Activated B cell treated with CpG ODN at 0.5 μM for 24 hours (primary cell): ENCODE results near the gene PPEF2. TPM values are rescaled to one million over a fixed set of nuclear protein-coding genes. Genes with fewer than 3 reads are reported as not detected.
"Not testable (repeated sequence)": the region's sequence is repeated elsewhere in the genome, so short reads cannot be mapped to it uniquely, and the experiment has no call there.

Experiments used
- ATAC-seq: fragments of 200-7000 bp; cut with Tn5 transposase; one replicate; pipeline ENCODE4 v1.10.0; 2021; ENCODE audit warnings: low read depth, mild to moderate bottlenecking, moderate library complexity
- CTCF ChIA-PET: fragments of 350-600 bp; sonication (Branson Sonifier 250); formaldehyde crosslinking; loops from one replicate; lab custom pipeline; 2021; ENCODE audit warnings: antibody characterized with exemption; lab: Charles Lee
- POLR2A ChIA-PET: fragments of 350-600 bp; sonication (Branson Sonifier 250); formaldehyde crosslinking; loops from one replicate; lab custom pipeline; 2021; ENCODE audit warnings: antibody characterized with exemption; lab: Charles Lee
- DNase-seq: peaks from one replicate; pipeline ENCODE4 v3.0.0; 2022
- H3K27ac Mint-ChIP-seq: one replicate; pipeline ENCODE4 v1.8.0; 2020; ENCODE audit warnings: mixed read lengths
- H3K27me3 Mint-ChIP-seq: one replicate; pipeline ENCODE4 v1.8.0; 2021; ENCODE audit warnings: mixed read lengths
- H3K36me3 Mint-ChIP-seq: one replicate; pipeline ENCODE4 v1.8.0; 2021; ENCODE audit warnings: low read depth, mixed read lengths
- H3K4me1 Mint-ChIP-seq: one replicate; pipeline ENCODE4 v1.8.0; 2021; ENCODE audit warnings: mixed read lengths
- H3K4me3 Mint-ChIP-seq: one replicate; pipeline ENCODE4 v1.8.0; 2020; ENCODE audit warnings: mild to moderate bottlenecking, mixed read lengths
- H3K9me3 Mint-ChIP-seq: one replicate; pipeline ENCODE4 v1.8.0; 2020; ENCODE audit warnings: mixed read lengths
- intact Hi-C: fragments of 100-400 bp; cut with micrococcal nuclease; formaldehyde crosslinking; loops from one replicate; pipeline ENCODE4 v1.15.1; 2024
- total RNA-seq: library from RNA; stranded (reverse); gene quantifications from 2 replicates; pipeline ENCODE4 v1.2.3, GENCODE V29; 2022
- TF ChIP-seq, protein P1 (sequence below): fragments of 200-600 bp; IDR thresholded peaks from one replicate; pipeline ENCODE4 v1.8.0; 2022; ENCODE audit warnings: antibody characterized with exemption, mild to moderate bottlenecking

Gene PPEF2
- total RNA-seq, 1 donor from 2014 or later, result 0.35 TPM

DNA sequence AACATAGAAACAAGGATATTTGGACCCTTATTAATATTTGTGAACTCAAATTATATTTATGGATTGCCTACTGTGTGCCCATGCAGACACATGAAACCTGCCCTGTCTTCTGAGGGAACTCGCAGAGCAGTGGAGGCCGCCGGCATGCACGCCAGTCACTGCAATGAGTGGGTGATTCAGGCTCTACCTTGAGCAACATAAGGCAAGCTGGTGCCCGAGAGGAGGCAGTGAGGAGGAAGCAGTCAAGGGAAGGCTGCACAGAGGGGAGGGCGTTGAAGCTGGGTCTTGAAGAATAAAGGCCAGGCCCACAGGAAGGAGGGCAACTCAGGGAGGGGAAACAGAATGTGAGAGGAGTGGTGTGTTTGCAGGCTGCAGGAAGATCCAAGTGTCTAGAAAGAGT, 52.8 kb downstream of the PPEF2 start:
- POLR2A ChIA-PET, result no interaction called here
- Mint-ChIP-seq H3K36me3 (no peaks in the 10 kb centered on the region), H3K4me1 (peaks cover 5% of the 10 kb centered on the region), H3K4me3 (no peak overlapping the region), H3K27me3 (peaks cover 7% of the 10 kb centered on the region), H3K9me3 (no peaks in the 10 kb centered on the region), H3K27ac (no peak overlapping the region)
- intact Hi-C loops, result loop anchor here (5.0 kb wide), 1 partner anchor 142 kb away; no protein-coding TSS in a partner anchor
- CTCF ChIA-PET, result no interaction called here
- DNase-seq (no peak), ATAC-seq (no peak)
- TF ChIP-seq, protein P1, sequence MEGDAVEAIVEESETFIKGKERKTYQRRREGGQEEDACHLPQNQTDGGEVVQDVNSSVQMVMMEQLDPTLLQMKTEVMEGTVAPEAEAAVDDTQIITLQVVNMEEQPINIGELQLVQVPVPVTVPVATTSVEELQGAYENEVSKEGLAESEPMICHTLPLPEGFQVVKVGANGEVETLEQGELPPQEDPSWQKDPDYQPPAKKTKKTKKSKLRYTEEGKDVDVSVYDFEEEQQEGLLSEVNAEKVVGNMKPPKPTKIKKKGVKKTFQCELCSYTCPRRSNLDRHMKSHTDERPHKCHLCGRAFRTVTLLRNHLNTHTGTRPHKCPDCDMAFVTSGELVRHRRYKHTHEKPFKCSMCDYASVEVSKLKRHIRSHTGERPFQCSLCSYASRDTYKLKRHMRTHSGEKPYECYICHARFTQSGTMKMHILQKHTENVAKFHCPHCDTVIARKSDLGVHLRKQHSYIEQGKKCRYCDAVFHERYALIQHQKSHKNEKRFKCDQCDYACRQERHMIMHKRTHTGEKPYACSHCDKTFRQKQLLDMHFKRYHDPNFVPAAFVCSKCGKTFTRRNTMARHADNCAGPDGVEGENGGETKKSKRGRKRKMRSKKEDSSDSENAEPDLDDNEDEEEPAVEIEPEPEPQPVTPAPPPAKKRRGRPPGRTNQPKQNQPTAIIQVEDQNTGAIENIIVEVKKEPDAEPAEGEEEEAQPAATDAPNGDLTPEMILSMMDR, result no peak

GRCh38 chr4:75848891-75849290, 53.4 kb downstream of the PPEF2 start:
- POLR2A ChIA-PET, result no interaction called here
- Mint-ChIP-seq H3K4me3 (no peak overlapping the region), H3K4me1 (peaks cover 5% of the 10 kb centered on the region), H3K27ac (no peak overlapping the region), H3K27me3 (peaks cover 7% of the 10 kb centered on the region), H3K9me3 (no peaks in the 10 kb centered on the region), H3K36me3 (no peaks in the 10 kb centered on the region)
- CTCF ChIA-PET, result interaction anchor here (1.2 to 1.3 kb wide), 2 partner anchors 274 to 277 kb away, joined by 3 to 4 read pairs; no protein-coding TSS in a partner anchor
- intact Hi-C loops, result loop anchor here (1.0 to 5.0 kb wide), 2 partner anchors 142 to 975 kb away; no protein-coding TSS in a partner anchor
- DNase-seq (no peak), ATAC-seq (no peak)
- TF ChIP-seq, protein P1, result no peak

- H3K4me1 Mint-ChIP-seq, POLR2A ChIA-PET, H3K27ac Mint-ChIP-seq, H3K36me3 Mint-ChIP-seq, H3K27me3 Mint-ChIP-seq, H3K4me3 Mint-ChIP-seq, H3K9me3 Mint-ChIP-seq, DNase-seq: not testable (repeated sequence)
- TF ChIP-seq, protein P1, result peak; percentile 28
- intact Hi-C loops, result loop anchor here (1.0 to 5.0 kb wide), 2 partner anchors 141 to 974 kb away; no protein-coding TSS in a partner anchor
- CTCF ChIA-PET, result interaction anchor here (0.7 to 1.5 kb wide), 18 partner anchors 9 to 975 kb away, joined by 3 to 9 read pairs (median 4); partner anchors contain the start of gene USO1
- peak; percentile 65 for ATAC-seq
These were observed 54.0 kb downstream of the PPEF2 start for GRCh38 chr4:75848171-75848760.

- peaks cover 5% of the 10 kb centered on the region for H3K4me1 Mint-ChIP-seq
- H3K36me3 Mint-ChIP-seq, result no peaks in the 10 kb centered on the region
- ATAC-seq (no peak), DNase-seq (no peak)
- CTCF ChIA-PET, result interaction anchor here (0.7 to 1.4 kb wide), 2 partner anchors 971 to 974 kb away, joined by 3 read pairs; no protein-coding TSS in a partner anchor
- TF ChIP-seq, protein P1, result no peak
- no peaks in the 10 kb centered on the region for H3K9me3 Mint-ChIP-seq
- H3K4me3 Mint-ChIP-seq, result no peak overlapping the region
- H3K27me3 Mint-ChIP-seq, result peaks cover 3% of the 10 kb centered on the region
- intact Hi-C loops, result loop anchor here (5.0 kb wide), 1 partner anchor 139 kb away; no protein-coding TSS in a partner anchor
- POLR2A ChIA-PET, result no interaction called here
- H3K27ac Mint-ChIP-seq, result no peak overlapping the region
These were observed 56.3 kb downstream of the PPEF2 start for GRCh38 chr4:75845992-75846391.

- ATAC-seq, result no peak
- intact Hi-C loops, result no loop called here
- no peak overlapping the region for H3K27ac Mint-ChIP-seq
- ChIA-PET CTCF (interaction anchor here (1.2 kb wide), 1 partner anchor 10 kb away, joined by 3 read pairs; no protein-coding TSS in a partner anchor), POLR2A (no interaction called here)
- H3K9me3 Mint-ChIP-seq, result no peaks in the 10 kb centered on the region
- peaks cover 5% of the 10 kb centered on the region for H3K4me1 Mint-ChIP-seq
- TF ChIP-seq, protein P1, result no peak
- DNase-seq, result no peak
- no peaks in the 10 kb centered on the region for H3K27me3 Mint-ChIP-seq
- H3K4me3 Mint-ChIP-seq, result no peak overlapping the region
- H3K36me3 Mint-ChIP-seq, result no peaks in the 10 kb centered on the region
These were observed 58.0 kb downstream of the PPEF2 start for GRCh38 chr4:75844151-75844662.
